GM12891 (cell line): ENCODE measurements around the gene ZCCHC24.

ENCODE experiments used
- PAX5 ChIP-seq: IDR thresholded peaks from 2 replicates; pipeline ENCODE4 v1.6.1; 2011; ENCODE audit warnings: low read length, moderate library complexity, mild to moderate bottlenecking; ENCODE audit not compliant: insufficient read depth, severe bottlenecking
- POLR2A ChIP-seq: IDR thresholded peaks from 2 replicates; pipeline ENCODE4 v1.6.1; 2011; ENCODE audit warnings: low read depth, low read length, control low read depth
- POLR2AphosphoS5 ChIP-seq: IDR thresholded peaks from 2 replicates; pipeline ENCODE4 v1.6.1; 2011; ENCODE audit warnings: low read depth, low read length, control low read depth
- POU2F2 ChIP-seq: IDR thresholded peaks from 2 replicates; pipeline ENCODE4 v1.6.1; 2011; ENCODE audit warnings: low read depth, mild to moderate bottlenecking, control low read depth, low read length, moderate library complexity
- SPI1 ChIP-seq: IDR thresholded peaks from 2 replicates; pipeline ENCODE4 v1.6.1; 2011; ENCODE audit warnings: low read depth, low read length, control low read depth
- TAF1 ChIP-seq: IDR thresholded peaks from 2 replicates; pipeline ENCODE4 v1.6.1; 2011; ENCODE audit warnings: low read depth, low read length, control low read depth

- TF ChIP-seq POLR2A (no peak), POLR2AphosphoS5 (no peak), TAF1 (no peak), SPI1 (no peak), POU2F2 (no peak), PAX5 (no peak)
These were observed 24.3 kb downstream of the ZCCHC24 start for GRCh38 chr10:79420974-79421688.
